ENCODE results near the gene EFNA4. TPM values are rescaled to one million over a fixed set of nuclear protein-coding genes. Genes with fewer than 3 reads are reported as not detected.

EFNA4 gene
- total and polyA plus RNA-seq, 9 of the 15 experiments (the other 6 are each of a cell fraction or from before 2014, with no cell fraction given) = 0.68 to 7.4 (median 6.1) TPM

GRCh38 chr1:155083865-155084721, 20.6 kb downstream of the EFNA4 start (continued):
- TF ChIP-seq TFE3 (CRISPR knock-in tag; IDR thresholded peaks at IDR 0.05) (no peak), BRF1 (IDR thresholded peaks at IDR 0.05; ENCODE audit: borderline replicate concordance, extremely low read depth, insufficient read length) (no peak), ZBTB5 (IDR thresholded peaks at IDR 0.05) (no peak), DLX4 (CRISPR knock-in tag; IDR thresholded peaks at IDR 0.05) (no peak), SRSF7 (optimal IDR thresholded peaks at IDR 0.05; ENCODE audit: low read depth, low read length) (no peak), ZFP1 (CRISPR knock-in tag; IDR thresholded peaks at IDR 0.05) (no peak), MYNN (IDR thresholded peaks at IDR 0.05) (no peak), MYNN (CRISPR knock-in tag; IDR thresholded peaks at IDR 0.05) (no peak), ZHX1 (conservative IDR thresholded peaks at IDR 0.05; ENCODE audit: low read length) (no peak), AFF4 (CRISPR knock-in tag; IDR thresholded peaks at IDR 0.05) (0 out of 2 replicates have a peak, but pooled peaks have one; percentile 12), SREBF1 (IDR thresholded peaks at IDR 0.05; ENCODE audit: borderline replicate concordance, low read depth, low read length) (no peak), YBX1 (IDR thresholded peaks at IDR 0.05) (no peak), TEAD4 (IDR thresholded peaks at IDR 0.05; ENCODE audit: low read length) (no peak), TEAD4 (CRISPR knock-in tag; IDR thresholded peaks at IDR 0.05; ENCODE audit: borderline replicate concordance) (no peak), LEF1 (IDR thresholded peaks at IDR 0.05) (no peak), BRD9 (IDR thresholded peaks at IDR 0.05; ENCODE audit: low read depth, partially characterized antibody) (no peak)

Data from K562 (cell line).